Stimulated activated CD4-positive, alpha-beta T cell treated with anti-CD3 and anti-CD28 coated beads, Interleukin-4, amount 100 ng/mL, for 24 hours (primary cell): Measurements from ENCODE around the gene SOCS6.
"Not testable (repeated sequence)": the region's sequence is repeated elsewhere in the genome, so short reads cannot be mapped to it uniquely, and the experiment has no call there.

Experiments used
- DNase-seq: peaks from one replicate; pipeline ENCODE4 v3.0.0-alpha.2; 2020

SOCS6 gene

DNA sequence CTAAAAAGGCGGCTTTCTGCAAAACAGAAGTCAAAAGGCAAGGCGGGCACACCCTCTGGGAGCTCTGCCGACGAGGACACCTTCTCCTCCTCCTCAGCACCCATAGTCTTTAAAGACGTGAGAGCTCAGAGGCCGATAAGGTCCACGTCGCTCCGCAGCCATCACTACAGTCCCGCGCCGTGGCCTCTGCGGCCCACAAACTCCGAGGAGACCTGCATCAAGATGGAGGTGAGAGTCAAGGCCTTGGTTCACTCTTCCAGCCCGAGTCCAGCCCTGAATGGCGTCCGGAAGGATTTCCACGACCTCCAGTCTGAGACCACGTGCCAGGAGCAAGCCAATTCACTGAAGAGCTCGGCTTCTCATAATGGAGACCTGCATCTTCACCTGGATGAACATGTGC is 36.1 kb downstream of the SOCS6 start:
- DNase-seq = no peak

DNA sequence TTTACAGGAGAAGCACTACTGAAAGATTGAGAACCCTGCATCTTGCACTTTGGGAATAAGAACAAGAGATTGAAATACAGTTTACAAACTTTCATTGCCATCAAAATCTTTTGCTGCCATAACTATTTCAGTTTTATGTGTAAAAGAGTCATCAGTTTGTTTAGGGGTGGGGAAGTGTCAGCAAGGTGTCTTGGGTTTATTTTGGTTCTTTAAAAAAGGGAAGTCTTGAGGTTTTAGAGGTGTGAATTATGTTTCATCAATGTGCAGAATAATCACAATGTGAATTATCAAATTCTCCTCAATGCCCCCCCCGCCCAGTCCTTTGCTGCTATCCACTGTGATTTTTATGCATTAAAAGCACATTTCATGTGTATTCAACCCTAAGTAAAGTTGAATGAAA is 37.4 kb downstream of the SOCS6 start:
- DNase-seq = no peak

DNA sequence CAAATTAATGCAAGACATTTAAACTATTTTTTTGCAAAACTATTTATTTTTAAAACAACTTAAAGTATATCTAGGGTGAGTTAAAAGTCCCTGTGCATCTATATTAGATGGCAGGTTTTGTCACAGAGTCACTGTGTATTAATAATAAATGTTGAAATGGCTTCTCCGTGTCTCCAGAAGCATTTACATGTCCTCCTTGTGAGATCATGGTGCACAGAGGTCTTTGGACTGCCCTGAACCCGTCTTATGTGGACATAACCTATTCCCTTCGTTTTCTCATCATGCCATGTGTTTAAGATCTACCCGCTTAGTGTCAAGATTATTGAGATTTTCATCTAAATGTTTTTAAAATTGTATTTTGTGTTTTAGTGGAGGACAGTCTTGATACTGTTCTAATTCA is 39.3 kb downstream of the SOCS6 start:
- DNase-seq = no peak

DNA sequence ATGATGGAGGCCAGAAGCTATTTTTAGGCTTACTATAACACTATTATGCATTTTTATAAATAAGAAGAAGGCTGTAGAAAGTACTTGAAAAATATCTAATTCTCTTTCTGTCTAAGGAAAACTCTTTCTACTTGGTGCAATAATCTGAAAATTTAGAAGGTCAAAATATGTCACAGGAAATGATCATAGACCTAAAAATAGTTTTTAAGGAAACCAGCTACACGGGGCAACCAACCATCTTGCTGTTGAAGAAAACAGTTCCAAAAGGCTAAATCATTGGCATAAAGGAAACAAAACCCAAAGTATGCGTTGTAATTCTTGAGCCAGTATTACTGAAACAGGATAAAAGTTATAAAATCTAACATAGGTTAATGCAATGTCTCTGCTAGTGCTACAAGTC is 40.2 kb downstream of the SOCS6 start:
- DNase-seq = no peak

DNA sequence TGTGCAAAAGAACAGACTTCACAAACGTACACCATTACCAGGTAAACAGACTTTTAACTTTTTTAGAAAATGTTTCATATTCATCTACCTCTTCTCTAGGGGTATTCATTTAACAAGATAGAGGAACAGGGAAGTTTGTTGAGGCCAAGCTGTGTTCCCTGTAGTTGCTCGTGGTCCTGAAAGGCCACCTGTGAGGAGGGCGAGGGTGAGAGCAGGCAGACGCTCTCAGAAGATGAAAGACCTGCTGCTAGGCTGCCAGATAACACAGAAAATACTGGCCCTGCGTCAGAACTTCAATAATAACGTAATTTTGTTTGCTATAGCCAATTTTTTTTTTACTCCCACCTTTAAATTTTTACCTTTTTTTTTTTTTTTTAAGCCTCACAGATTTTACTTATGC is 42.0 kb downstream of the SOCS6 start:
- DNase-seq = no peak

DNA sequence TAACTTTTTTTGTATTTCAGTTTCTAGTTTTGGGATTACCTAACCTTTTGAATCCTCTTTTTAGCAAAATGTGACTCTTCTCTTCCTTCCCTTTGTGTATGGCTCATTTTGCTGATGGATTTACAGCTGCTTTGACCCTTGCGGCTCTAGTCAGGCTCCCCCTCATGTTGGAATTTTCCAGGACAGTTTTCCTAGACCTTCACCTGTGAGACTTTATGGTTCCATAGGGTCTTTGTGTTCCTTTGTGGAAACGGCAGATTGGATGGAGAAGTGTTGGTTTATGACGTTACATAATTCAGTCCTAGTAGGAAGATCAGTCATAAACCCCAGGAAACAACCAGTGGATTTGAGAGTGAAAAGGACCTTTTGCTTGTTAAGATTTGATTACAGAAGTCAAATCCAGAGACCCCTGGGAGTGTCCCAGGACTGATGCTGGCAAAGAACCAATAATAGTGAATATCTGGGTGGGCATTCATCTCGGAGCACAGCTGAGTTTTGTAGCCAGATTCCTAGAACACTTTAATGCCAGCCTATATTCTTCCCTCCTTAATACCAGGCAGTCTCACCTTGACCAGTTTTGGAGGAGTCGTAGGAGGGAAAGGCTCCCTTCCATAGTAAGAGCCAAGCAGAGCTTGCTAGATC is 42.7 kb downstream of the SOCS6 start:
- no peak for DNase-seq

DNA sequence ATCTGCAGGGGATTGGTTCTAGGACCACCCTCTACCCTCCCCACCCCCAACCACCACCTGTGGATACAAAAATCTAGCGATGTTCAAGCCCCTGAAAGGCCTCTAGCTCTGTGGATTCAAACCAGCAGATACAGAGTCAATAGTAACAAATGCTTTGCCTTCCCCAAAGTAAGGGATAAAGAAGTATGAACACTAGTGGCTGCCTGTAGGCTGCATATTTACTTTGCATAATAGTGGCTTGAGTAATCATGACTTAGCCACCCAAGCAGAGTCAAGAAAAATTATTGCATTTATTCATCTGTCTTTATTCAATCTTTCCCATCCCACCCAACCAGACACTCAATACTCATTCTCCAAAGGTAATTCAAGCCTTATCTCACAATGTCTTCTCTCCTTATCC is 43.8 kb downstream of the SOCS6 start:
- DNase-seq = no peak

DNA sequence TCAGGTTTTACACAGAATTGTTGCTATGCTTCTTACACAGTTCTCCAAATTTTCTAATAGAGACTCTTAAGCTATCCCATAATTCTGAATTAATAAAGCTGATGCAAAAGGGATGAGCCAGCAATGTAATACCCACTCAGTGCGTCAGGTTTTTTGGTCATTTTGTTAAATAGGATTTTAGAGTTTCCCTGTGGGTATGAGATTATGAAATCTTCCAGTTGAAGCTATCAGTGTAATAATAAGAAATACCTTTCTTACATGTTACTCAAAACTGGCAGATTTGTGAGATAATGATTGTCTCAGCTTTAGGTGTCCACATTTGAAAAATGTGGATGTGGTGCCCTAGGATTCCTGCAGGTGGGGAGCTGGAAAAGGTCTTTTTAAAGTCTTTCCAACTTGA is 44.5 kb downstream of the SOCS6 start:
- DNase-seq = no peak

DNA sequence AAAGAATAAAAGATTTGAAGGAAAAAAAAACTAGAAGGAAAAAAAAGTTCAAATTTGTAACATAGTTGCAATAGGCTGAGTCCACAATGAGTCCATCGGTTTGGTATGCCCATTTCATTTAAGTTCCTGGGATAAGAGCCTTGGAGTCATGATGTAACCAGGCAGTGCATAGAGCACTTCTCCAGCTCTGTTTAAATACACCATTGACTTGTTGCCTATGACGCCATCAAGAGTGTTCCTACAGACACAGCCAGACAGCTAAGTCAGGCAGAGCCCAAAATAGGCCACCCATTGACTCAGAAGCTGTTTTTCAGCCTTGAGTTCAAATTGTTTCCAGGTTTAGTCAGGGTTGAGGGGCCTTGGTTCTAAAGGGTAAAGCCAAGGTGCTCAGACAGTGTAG is 44.9 kb downstream of the SOCS6 start:
- no peak for DNase-seq

DNA sequence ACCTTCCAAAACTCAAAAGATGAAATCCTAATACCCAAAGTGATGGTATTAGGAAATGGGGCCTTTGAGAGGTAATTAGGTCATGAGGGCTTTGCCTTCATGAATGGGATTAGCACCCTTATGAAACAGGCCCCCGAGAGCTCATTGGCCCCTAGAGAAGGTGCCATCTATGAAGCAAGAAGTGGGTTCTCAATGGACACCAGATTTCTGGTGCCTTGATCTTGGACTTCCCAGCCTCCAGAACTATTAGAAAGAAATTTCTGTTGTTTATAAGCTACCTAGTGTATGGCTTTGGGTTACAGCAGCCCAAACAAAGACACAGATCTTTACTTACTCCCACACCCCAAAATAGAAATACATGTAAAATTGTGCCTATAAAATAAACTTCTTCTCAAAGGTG is 45.4 kb downstream of the SOCS6 start:
- DNase-seq = no peak

DNA sequence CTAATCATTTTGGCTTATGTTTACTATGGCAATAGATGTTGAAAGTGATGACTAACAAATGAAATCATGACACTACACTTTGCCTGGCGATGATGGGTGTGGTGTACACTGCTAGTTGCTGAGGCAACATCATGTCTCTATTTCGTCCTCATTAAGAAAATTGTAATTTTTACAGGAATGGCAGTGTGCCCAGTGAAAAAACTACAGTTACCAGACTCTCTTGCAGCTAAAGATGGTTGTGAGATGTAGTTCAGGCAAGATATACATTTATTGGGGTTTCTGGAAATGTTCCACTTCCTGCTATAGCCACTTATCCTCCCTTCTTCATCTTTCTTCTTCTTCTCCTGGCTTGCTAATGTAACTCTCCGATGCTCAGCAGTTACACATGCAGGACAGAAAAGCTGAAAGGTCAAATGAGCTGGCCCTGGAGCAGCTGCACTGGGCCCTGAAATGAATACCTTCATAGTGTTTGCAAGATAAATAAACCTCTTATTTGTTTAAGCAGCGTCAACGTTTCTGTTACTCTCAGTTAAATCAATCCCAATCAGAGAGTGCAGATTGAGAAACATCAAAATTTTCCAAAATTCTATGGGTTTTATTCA is 46.0 kb downstream of the SOCS6 start:
- no peak for DNase-seq

DNA sequence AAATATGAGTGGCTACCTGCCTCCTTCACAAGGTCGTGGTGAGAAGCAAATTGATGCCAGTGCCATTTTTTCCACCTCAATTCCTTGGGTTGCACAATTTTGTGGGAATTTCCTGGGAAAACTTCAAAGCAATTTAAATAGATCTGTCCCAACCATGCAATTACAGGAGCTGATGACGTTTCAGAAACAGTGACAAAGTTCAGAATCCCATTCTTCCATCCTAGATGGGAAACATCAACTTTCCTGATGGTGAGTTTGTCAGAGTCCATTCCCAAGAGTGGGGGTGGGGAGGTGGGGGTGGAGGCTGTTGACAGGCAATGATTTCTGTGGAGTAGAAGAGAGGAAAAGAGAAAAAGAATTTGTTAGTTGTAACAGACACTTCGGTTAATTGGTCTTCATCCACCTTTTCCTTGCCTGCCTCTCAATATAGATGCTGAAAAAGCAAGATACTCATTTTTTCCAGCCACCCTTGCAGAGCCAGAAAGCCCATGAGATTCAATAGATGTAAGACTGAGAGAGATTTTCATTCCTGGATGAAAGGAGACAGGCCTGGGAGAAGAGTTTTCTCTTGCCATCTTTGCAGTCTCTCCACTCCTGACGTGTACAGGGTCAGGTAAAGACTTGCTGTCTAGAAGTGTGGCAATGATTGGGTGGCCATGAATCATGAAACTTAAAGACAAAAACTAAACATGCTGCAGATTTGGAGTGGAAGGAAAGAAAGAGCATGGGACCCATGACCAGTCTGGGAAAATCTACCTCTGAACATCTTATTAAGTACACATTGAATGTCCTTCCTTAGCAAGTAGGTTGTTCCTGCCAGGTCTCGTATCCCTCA is 47.3 kb downstream of the SOCS6 start:
- DNase-seq = no peak

DNA sequence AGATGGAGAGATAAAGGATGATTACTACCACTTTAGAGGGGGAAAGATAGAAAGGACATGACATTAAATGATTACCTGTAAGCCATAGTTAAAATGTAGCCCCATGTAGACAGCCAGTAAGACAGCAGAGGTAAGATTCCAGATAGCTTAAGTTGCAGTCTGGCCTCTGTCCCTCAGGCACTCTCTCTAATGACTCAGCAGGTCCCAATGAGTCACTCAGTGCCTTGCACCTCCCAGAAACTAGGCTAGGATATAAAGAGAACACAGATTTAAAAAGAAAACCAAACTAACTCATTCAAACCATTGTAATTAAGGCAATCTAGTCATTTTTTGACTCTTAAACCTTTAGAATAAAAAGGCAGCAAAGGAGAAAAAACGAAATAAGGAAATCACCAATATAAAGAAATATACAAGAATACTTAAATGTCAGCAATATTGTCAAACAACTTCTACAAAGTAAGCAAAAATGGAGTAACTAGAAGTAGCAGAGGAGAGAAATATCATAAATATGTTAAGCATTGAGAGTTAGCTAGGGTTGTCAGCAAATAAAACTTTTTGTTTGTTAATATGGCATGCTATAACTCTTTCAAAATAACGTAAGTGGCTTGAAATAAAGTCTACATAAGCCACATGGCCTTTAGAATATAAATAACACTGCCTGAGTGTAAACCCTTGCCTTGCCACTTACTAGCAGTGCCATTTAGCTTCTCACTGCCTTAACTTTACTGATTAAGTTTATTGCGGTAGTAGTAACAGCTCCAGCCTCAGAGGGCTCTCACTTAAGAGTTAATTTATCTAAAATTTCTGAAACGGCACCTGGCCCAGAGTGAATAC is 48.5 kb downstream of the SOCS6 start:
- DNase-seq = no peak

DNA sequence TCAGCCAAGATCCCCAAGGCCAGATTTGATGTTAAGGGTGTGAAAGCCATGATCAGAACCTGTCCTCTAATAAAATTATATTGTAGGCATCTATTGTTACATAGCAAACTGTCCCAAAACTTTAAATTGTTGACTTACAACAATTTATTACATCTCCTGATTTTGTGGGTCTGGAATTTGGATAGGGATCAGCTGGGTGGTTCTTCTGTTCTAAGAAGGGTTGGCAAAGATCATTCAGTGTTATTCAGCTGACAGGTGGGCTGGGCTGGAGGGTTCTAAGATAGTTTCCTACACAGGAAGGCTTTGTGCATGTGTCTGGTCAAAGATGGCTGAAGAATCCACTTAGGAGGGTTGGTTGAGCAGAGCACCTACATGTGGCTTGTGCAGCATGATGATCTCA is 50.0 kb downstream of the SOCS6 start:
- DNase-seq = no peak

DNA sequence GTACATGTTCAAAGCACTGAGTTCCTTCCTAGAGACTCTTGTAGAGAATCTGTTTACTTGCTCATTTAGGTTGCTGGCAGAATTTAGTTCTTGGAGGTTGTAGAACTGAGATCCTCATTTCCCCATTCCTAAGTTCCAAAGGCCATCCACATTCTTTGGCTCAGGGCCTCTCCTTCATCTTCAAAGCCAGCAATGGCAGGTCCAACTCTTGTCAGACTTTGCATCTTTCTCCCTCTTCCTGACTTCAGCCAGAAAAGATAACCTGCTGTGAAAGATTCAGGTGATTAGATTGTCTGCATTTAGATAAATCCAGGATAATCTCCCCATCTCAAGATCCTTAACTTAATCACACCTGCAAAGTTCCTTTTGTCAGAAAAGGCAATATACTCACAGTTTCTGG is 51.1 kb downstream of the SOCS6 start:
- DNase-seq = no peak

DNA sequence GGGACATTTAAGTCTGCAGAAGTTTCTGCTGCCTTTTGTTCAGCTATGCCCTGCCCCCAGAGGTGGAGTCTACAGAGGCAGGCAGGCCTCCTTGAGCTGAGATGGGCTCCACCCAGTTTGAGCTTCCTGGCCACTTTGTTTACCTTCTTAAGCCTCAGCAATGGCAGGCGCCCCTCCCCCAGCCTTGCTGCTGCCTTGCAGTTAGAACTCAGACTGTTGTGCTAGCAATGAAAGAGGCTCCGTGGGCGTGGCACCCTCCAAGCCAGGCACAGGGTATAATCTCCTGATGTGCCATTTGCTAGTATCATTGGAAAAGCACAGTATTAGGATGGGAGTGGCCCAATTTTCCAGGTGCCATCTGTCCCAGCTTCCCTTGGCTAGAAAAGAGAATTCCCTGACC is 59.6 kb downstream of the SOCS6 start:
- not testable (repeated sequence) for DNase-seq

DNA sequence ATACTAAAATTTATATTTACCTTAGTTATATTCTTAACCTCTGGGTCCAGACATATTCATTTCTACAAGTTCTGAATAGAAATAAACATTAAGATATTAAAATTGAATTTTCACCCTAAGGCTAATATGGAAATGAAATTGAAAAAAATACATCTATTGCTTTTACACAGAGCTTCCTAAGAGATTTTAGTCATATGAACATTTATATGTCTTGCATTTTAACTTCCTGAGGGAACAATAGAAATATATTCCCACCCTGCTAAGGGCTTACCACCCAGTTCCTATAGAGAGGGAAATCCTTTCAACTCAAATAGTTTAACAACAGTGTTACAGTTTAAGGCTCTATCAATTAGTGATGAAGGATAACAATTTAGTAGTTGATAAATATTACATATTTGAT is 60.5 kb downstream of the SOCS6 start:
- DNase-seq = no peak

DNA sequence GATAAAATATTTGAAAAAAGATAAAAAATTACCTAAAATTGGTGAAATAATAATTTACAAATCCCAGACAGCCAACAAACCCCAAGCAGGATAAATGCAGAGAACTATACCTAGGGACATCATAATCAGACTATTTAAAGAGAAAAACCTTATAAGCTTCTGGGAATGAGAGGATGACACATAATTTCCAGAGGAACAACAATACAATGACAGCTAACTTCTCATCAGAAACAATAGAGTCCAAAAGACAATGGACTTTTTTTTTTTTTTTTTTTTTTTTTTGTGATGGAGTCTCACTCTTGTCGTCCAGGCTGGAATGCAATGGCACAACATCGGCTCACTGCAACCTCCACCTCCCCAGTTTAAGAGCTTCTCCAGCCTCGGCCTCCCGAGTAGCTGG is 65.2 kb downstream of the SOCS6 start:
- DNase-seq = no peak

DNA sequence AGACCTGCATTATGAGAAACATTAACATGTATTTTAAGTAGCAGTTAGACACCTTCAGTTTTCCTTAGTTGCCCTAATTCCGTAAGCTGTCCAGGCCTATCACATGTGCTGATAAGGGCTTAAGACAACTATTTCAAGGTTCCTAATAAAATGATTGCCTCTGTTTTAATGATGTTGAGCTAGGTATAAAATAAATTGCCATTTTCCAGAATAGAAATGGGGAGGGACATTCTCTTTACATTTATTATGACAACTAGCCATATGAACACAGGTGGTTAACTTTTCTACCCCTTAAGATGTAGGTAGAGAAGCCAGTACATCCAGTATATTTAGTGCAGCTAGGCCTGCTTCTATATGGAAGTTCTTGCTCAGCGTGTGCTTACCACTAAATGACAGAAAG is 65.9 kb downstream of the SOCS6 start:
- no peak for DNase-seq

DNA sequence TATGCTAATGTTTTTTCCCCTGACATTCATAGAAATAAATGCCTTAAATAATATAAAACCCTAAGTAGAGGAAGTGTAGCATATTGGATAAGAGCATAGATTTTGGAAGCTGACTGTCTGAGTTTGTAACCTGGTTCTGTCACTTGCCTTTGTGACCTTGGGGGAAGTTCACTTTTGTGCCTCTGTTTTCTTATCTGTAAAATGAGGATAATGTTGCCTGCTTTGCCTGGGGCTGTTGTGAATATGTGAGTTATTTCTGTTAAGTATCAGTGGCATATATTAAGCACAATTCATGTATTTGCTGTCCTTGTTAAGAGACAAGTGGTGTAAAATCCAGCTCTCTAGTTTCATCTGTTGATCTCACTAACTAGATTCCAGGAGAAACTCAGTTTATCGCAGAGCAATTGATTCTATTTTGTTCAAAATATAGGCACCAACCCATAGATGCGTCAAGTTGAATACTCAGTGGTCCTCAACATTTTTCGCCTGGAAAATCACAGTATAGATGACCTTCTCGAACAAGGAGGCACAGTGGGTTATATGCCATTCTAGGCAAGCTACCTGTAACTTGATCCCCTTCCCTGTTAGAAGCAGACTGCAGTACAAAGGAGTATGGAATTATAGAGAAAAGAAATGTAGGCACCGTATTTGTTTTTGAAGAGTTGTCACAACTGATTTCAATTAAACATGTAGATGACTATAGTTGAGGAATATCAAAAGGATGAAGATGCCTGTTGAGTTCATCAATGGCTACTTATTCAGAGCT is 67.0 kb downstream of the SOCS6 start:
- DNase-seq = no peak

DNA sequence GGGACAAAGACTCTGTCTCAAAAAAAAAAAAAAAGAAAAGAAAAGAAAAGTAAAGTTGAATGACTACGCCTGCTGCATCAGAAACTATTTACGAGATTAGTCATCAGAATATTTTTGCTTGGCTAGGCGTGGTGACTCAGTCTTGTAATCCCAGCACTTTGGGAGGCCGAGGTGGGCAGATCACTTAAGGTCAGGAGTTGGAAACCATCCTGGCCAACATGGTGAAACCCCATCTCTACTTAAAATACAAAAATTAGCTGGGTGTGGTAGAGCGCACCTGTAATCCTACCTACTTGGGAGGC is 69.2 kb downstream of the SOCS6 start:
- DNase-seq = not testable (repeated sequence)

DNA sequence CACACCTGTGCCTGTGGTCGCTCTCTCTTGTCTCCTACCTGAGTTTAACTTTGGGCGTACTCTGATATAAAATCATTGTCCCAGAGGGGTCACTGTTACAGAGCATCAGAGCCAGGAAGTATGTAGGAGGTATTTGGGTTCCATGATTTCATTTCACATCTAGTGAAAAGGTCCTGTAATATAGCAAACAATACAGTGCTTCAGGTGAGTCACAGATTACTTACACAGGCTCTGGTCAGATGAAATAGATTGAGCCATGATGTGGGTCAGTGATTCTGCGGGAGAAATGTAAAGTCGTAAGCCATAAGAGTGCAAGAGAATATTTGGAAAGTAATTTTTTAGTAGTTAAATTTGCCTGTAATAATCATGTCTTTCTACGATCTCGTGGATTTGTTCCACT is 70.2 kb downstream of the SOCS6 start:
- no peak for DNase-seq

DNA sequence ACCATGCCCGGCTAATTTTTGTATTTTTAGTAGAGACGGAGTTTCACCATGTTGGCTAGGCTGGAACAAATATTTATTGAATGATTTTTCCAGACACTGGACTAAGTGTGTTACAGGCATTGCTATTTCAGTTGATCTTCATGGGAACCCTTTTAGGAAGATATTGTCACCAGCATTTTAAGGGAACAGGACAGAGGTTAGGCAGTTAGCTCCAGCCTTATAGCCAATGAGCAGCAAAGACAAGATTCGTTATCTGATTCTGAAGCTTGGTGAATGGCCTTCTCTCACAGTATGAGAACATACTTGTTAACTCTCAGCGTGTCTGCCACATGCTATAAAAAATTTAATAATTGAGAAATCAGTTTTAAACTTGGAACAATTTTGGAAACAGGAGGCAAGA is 73.4 kb downstream of the SOCS6 start:
- DNase-seq = no peak
